CD1c-positive myeloid dendritic cell (primary cell): ENCODE measurements around the gene TSPYL2.

Experiments
- DNase-seq: peaks from one replicate; pipeline ENCODE4 v3.0.0-alpha.2; 2016; ENCODE audit errors: extremely low spot score

The TSPYL2 gene

GRCh38 chrX:53080628-53081580, 1.3 kb upstream of the TSPYL2 start:
- DNase-seq: no peak

GRCh38 chrX:53082773-53083616, 828 bp downstream of the TSPYL2 start:
- no peak for DNase-seq

GRCh38 chrX:53084043-53084570, 1.9 kb downstream of the TSPYL2 start:
- DNase-seq: no peak

GRCh38 chrX:53084863-53085262, 2.7 kb downstream of the TSPYL2 start:
- no peak for DNase-seq

GRCh38 chrX:53085661-53086229, 3.6 kb downstream of the TSPYL2 start:
- no peak for DNase-seq

- no peak for DNase-seq
Measured at GRCh38 chrX:53086464-53086863, 4.3 kb downstream of the TSPYL2 start.

- DNase-seq: peak; percentile 14
Measured at GRCh38 chrX:53087388-53087831, 5.2 kb downstream of the TSPYL2 start.

GRCh38 chrX:53088136-53088974, 6.2 kb downstream of the TSPYL2 start:
- DNase-seq: peak; percentile 63

- peak; percentile 53 for DNase-seq
Measured at GRCh38 chrX:53089224-53089842, 7.2 kb downstream of the TSPYL2 start.

- DNase-seq: no peak
Measured at GRCh38 chrX:53089925-53090324, 7.8 kb downstream of the TSPYL2 start.

GRCh38 chrX:53091354-53091753, 9.2 kb downstream of the TSPYL2 start:
- no peak for DNase-seq

GRCh38 chrX:53093177-53093655, 11.0 kb downstream of the TSPYL2 start:
- DNase-seq: peak; percentile 72

GRCh38 chrX:53093748-53094581, 11.8 kb downstream of the TSPYL2 start, which contains the start of gene KANTR:
Gene KANTR (plus strand): TSS chrX:53094142. CDS start chrX:53124273, 30,131 bp downstream.
- DNase-seq: peak; percentile 94

GRCh38 chrX:53094582-53094905, 12.4 kb downstream of the TSPYL2 start:
- DNase-seq: no peak

GRCh38 chrX:53095796-53096195, 13.6 kb downstream of the TSPYL2 start:
- DNase-seq: no peak

GRCh38 chrX:53114864-53115549, 32.8 kb downstream of the TSPYL2 start:
- DNase-seq: no peak

GRCh38 chrX:53115550-53115874, 33.3 kb downstream of the TSPYL2 start:
- DNase-seq: no peak

- DNase-seq: no peak
Measured at GRCh38 chrX:53116101-53116500, 33.9 kb downstream of the TSPYL2 start.

- no peak for DNase-seq
Measured at GRCh38 chrX:53122013-53122412, 39.8 kb downstream of the TSPYL2 start.
